GM12864 (cell line): ENCODE measurements around the gene HEPACAM.

ENCODE experiments used
- DNase-seq: peaks from one replicate; pipeline ENCODE4 v3.0.0-alpha.2; 2011; ENCODE audit warnings: low read depth
- H3K4me3 ChIP-seq: 2 replicates; pipeline ENCODE4 v1.5.1; 2011; ENCODE audit warnings: mild to moderate bottlenecking, low read depth, low read length, control low read depth
- TF ChIP-seq, protein P1 (sequence below): IDR thresholded peaks from 2 replicates; pipeline ENCODE4 v1.5.1; 2011; ENCODE audit warnings: low read depth, mild to moderate bottlenecking, moderate library complexity, low read length, control low read depth, inconsistent platforms; ENCODE audit errors: missing control alignments

Gene HEPACAM

DNA sequence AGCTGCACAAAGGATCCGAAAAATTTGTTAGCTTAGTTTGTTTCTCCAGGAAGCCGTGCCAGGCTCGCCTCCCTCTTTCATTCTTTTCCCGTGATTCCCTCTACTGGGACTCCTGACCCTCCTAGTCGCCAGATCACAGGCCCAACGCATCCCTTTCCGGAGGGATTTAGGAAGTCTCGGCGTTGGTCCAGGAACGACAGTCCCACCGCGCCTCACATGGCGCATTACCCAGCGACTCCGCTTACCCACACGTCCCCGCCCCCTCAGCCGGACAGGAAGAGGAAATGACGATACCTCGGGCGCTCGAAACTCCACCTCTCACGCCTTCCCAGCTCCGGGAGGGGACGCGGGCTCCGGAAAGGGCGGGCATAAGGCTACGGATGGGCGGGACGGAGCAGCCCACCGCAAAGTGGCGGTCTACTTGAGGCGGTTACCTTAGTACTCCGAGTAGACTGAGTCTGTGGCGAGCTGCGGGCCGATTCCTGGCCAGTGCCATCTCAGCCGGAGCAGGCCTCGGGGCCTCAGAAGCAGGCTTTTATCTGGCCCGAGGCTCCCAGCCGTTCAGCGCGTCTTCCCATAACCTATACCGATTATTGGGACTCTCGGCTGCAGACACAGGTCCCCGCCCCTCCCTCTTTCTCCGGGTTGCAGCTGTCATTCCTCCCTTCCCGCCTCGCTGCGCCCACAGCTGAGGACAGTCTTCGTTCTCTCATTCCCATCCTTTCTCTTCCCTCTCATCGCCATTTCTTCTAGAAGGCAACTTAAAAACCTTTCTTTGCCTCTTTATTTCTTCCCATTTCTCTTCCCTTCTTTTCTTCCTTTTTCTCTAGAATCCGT lies 18.1 kb upstream of the HEPACAM start, which contains the start of gene CCDC15:
CCDC15 (plus strand) TSS at position 450 of the 837 bp plus-strand sequence. CDS start 531 bp downstream, outside the sequence.
- peak within 1 kb of the TSS; percentile 78 for H3K4me3 ChIP-seq
- TF ChIP-seq, protein P1, sequence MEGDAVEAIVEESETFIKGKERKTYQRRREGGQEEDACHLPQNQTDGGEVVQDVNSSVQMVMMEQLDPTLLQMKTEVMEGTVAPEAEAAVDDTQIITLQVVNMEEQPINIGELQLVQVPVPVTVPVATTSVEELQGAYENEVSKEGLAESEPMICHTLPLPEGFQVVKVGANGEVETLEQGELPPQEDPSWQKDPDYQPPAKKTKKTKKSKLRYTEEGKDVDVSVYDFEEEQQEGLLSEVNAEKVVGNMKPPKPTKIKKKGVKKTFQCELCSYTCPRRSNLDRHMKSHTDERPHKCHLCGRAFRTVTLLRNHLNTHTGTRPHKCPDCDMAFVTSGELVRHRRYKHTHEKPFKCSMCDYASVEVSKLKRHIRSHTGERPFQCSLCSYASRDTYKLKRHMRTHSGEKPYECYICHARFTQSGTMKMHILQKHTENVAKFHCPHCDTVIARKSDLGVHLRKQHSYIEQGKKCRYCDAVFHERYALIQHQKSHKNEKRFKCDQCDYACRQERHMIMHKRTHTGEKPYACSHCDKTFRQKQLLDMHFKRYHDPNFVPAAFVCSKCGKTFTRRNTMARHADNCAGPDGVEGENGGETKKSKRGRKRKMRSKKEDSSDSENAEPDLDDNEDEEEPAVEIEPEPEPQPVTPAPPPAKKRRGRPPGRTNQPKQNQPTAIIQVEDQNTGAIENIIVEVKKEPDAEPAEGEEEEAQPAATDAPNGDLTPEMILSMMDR = no peak

DNA sequence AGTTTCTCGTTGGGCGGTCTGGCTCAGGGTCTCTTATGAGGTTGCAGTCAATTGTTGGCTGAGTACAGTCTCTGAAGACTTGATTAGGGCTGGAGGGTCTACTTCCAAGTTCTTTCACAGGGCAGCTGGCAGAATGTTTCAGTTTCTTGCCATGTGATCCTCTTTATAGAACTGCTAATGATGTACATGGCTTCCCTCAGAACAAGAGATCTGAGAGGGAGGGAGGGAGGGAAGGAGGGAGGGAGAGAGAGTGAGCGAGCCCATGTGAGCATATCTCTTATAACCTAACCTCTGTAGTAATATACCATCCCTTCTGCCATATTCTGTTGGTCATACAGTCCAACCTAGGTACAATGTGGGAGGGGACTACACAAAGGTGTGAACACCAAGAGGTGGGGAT lies 15.5 kb upstream of the HEPACAM start:
- H3K4me3 ChIP-seq = no peak overlapping the region
- DNase-seq = no peak
- TF ChIP-seq, protein P1 = no peak

More for the DNA sequence above, 18.1 kb upstream of the HEPACAM start, which contains the start of gene CCDC15:
- DNase-seq = peak; percentile 91

DNA sequence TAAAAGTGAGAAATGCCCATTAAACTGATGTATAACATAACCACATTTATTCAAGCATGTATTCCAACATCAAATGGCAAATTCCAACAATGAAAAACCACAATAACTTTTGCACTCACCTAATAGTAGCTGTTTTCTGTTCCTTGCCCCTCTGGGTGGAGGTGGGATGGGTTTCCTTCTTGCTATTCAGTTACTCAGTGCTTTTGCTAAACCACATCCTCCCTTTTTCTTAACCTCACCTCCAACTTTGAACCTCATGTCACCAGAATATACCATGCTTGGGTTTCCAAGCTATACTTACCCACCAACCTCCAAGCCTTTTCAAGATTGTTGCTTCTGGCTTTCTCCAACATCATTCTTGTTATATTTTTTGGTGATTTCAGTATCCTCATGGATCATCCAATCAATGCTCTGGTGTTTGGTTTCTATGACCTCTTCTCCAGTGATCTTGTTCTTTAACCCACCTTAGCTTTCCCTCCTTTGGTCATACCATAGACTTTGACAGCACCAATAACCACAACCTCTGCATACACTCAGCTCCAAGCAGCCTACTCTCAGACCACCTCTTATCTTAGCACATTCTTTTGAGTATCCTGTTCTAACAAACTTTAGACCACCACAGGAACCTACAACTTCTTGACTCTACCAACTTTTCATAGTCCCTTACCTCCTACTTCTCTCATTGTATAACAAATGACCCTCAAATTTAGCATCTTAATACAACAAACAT lies 14.9 kb upstream of the HEPACAM start:
- TF ChIP-seq, protein P1 = no peak
- H3K4me3 ChIP-seq = no peak overlapping the region
- DNase-seq = no peak

DNA sequence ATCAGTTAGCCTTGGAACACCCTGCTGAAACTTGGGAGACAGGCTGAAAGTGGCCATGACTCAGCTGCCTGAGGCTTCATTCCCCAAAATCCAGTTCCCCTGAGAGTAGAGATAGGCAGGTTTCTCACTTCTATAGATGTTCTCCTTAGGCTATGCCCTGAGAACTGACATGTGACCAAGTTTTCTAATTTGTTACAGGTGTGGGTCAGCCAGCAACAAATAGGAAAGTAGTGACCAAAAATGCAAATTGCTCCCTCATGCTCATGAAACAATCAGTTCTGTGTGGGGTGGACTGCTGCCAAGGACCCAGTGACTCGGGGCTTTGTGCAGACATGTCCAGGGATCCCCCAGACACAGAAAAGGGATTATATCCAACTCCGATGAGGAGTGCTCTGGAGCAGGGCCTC lies 10.9 kb upstream of the HEPACAM start:
- DNase-seq = no peak
- TF ChIP-seq, protein P1 = no peak
- H3K4me3 ChIP-seq = no peak overlapping the region

DNA sequence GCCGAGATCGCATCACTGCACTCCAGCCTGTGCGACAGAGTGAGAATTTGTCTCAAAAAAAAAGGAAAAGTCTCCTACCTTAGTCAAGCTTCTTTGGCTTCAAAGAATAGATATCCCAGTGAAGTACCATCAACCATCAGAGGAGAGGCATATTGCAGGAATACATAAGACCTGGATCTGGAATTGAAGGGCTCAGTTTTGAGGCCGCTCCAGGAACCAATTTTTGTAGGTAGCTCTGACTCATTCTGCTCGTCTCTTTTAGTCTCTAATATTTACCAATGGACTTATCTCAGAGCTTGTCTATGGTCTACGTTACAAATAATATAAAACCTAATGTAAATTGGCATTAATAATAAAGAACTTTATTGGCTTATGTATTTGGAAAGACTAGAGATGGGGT lies 10.0 kb upstream of the HEPACAM start:
- TF ChIP-seq, protein P1 = no peak
- DNase-seq = no peak
- H3K4me3 ChIP-seq = no peak overlapping the region

DNA sequence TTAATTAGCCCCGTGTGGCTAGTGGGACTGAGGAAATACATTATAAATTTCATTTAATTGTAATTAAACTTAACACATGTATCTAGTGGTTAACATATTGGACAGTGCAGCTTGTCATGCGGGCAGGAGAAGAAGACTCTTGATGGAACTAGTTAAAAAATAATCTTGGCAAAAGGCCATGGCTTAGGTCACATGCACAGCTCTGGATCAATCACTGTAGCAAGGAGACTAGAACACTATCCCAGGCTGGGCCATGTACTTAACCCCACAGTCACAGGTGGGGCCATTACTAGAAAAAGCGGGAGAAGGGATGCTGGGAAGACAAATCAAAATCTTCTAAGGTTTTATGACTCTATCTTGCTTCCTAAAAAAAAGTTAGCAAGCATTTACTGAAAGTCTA lies 8.7 kb upstream of the HEPACAM start:
- H3K4me3 ChIP-seq = no peak overlapping the region
- TF ChIP-seq, protein P1 = no peak
- DNase-seq = no peak
